Measurements from ENCODE around the gene CLSTN2.

GRCh38 chr3:140078940-140079339 lies 144.0 kb downstream of the CLSTN2 start:
- TF ChIP-seq CTCF (conservative IDR thresholded peaks at IDR 0.05) (no peak), EZH2 (IDR thresholded peaks at IDR 0.05; ENCODE audit: low read depth) (no peak)

Data from PC-9 (cell line).